ENCODE data around the gene KHDC1. TPM values are rescaled to one million over a fixed set of nuclear protein-coding genes. Genes with fewer than 3 reads are reported as not detected.
A peak's percentile ranks its signal among the peaks of the same experiment; 100 is the strongest.
"Not testable (repeated sequence)": the region's sequence is repeated elsewhere in the genome, so short reads cannot be mapped to it uniquely, and the experiment has no call there.

KHDC1 gene, protein sequence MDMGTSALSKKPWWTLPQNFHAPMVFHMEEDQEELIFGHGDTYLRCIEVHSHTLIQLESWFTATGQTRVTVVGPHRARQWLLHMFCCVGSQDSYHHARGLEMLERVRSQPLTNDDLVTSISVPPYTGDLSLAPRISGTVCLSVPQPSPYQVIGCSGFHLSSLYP
- total RNA-seq, result 12.6 and 12.9 TPM in 2 replicates
- long read RNA-seq, transcript KHDC1-202 (5 exons, 1,430 nt), result minor isoform, 10 of 29 reads
- long read RNA-seq, transcript KHDC1-205 (3 exons, 2,053 nt), result major isoform, 13 of 29 reads
- long read RNA-seq, partial matches to known transcripts, result 2 of 29 reads
- long read RNA-seq, other reads (novel, unspliced or antisense), result 4 of 29 reads

- H3K27ac Mint-ChIP-seq (ENCODE audit: unreplicated experiment), result peak within 1 kb of the TSS; percentile 29
- H3K4me1 Mint-ChIP-seq, result peaks cover 31% of the 10 kb centered on the region
- no peaks in the 10 kb centered on the region for H3K27me3 Mint-ChIP-seq (ENCODE audit: low read depth)
- H3K4me3 Mint-ChIP-seq, result peak within 1 kb of the TSS; percentile 80
- peaks cover 2% of the 10 kb centered on the region for H3K9me3 Mint-ChIP-seq
- TF ChIP-seq, protein P1, sequence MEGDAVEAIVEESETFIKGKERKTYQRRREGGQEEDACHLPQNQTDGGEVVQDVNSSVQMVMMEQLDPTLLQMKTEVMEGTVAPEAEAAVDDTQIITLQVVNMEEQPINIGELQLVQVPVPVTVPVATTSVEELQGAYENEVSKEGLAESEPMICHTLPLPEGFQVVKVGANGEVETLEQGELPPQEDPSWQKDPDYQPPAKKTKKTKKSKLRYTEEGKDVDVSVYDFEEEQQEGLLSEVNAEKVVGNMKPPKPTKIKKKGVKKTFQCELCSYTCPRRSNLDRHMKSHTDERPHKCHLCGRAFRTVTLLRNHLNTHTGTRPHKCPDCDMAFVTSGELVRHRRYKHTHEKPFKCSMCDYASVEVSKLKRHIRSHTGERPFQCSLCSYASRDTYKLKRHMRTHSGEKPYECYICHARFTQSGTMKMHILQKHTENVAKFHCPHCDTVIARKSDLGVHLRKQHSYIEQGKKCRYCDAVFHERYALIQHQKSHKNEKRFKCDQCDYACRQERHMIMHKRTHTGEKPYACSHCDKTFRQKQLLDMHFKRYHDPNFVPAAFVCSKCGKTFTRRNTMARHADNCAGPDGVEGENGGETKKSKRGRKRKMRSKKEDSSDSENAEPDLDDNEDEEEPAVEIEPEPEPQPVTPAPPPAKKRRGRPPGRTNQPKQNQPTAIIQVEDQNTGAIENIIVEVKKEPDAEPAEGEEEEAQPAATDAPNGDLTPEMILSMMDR (conservative IDR thresholded peaks at IDR 0.05), result no peak
- H3K36me3 Mint-ChIP-seq (ENCODE audit: low read depth), result peaks cover 17% of the 10 kb centered on the region
- peak; percentile 58 for DNase-seq (ENCODE audit: low read depth, low spot score)
Observed at GRCh38 chr6:73262671-73263569, at the start of gene KHDC1. TSS of gene KHDC1 (minus strand) at chr6:73263196. CDS start at chr6:73242517, 20,679 bp downstream.

DNA sequence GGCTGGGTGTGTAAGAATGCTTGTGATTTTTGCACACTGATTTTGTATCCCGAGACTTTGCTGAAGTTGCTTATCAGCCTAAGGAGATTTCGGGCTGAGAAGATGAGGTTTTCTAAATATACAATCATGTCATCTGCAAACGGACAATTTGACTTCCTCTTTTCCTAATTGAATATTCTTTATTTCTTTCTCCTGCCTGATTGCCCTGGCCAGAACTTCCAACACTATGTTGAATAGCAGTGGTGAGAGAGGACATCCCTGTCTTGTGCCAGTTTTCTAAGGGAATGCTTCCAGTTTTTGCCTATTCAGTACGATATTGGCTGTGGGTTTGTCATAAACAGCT is 47.5 kb upstream of the KHDC1 start:
- Mint-ChIP-seq H3K27ac (ENCODE audit: unreplicated experiment) (peak overlapping the region; percentile 96), H3K4me1 (peaks cover 41% of the 10 kb centered on the region), H3K36me3 (ENCODE audit: low read depth) (peaks cover 30% of the 10 kb centered on the region), H3K4me3 (peak overlapping the region; percentile 98)
- H3K9me3 Mint-ChIP-seq; DNase-seq (ENCODE audit: low read depth, low spot score); H3K27me3 Mint-ChIP-seq (ENCODE audit: low read depth): not testable (repeated sequence)

- Mint-ChIP-seq H3K9me3 (no peaks in the 10 kb centered on the region), H3K27me3 (ENCODE audit: low read depth) (no peaks in the 10 kb centered on the region), H3K27ac (ENCODE audit: unreplicated experiment) (peak overlapping the region; percentile 96), H3K36me3 (ENCODE audit: low read depth) (peaks cover 26% of the 10 kb centered on the region), H3K4me1 (peaks cover 41% of the 10 kb centered on the region), H3K4me3 (peak overlapping the region; percentile 98)
- TF ChIP-seq, protein P1 (conservative IDR thresholded peaks at IDR 0.05), result peak; percentile 52
- peak; percentile 41 for DNase-seq (ENCODE audit: low read depth, low spot score)
Observed at GRCh38 chr6:73309785-73310502, 46.9 kb upstream of the KHDC1 start.

DNA sequence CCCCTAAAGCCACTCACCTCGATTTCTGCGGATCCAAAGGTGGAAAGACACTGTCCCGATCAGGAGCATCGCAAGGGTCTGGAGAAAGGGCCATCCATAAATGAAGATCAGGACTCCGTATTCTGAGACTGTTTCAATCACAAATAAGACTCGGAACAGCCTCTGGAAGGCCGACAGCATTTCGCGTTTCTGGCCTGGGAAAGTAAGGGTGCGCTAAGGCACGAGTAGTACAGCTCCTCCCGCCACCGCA is 46.5 kb upstream of the KHDC1 start:
- H3K27ac Mint-ChIP-seq (ENCODE audit: unreplicated experiment), result peak overlapping the region; percentile 96
- H3K4me1 Mint-ChIP-seq, result peaks cover 41% of the 10 kb centered on the region
- H3K27me3 Mint-ChIP-seq (ENCODE audit: low read depth), result no peaks in the 10 kb centered on the region
- no peak for DNase-seq (ENCODE audit: low read depth, low spot score)
- no peaks in the 10 kb centered on the region for H3K9me3 Mint-ChIP-seq
- peak overlapping the region; percentile 98 for H3K4me3 Mint-ChIP-seq
- peaks cover 26% of the 10 kb centered on the region for H3K36me3 Mint-ChIP-seq (ENCODE audit: low read depth)
- TF ChIP-seq, protein P1 (conservative IDR thresholded peaks at IDR 0.05), result no peak

DNA sequence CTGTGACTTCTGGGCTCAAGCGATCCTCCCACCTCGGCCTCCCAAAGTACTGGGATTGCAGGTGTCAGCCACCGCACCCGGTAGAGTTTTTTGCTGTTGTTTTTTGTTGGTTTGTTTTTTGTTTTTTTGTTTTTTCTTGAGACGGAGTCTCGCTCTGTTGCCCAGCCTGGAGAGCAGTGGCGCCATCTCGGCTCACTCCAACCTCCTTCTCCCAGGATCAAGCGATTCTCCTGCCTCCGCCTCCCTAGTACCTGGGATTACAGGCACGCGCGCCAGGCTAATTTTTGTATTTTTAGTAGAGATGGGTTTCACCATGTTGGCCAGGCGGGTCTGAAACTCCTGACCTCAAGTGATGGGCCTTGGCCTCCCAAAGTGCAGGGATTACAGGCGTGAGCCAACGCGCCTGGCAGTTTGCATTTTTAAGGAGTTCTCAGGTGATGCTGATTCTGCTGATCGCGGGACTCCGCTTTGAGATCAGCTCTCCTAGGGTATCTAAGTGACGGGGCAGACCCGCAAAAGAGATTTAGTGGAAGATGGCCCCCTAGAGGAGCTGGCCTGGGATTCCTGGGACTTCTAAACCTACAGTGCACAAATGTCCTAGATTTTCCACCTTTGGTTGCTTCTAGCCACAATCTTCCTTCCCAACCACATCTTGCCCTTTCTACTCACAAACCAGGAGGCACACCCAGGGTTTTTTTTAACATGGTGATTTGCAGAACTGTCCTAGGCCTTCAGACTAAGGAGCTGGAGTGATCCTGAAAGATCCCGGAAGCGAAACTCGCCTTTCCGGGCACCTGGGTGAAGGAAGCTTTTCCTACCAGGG is 45.9 kb upstream of the KHDC1 start:
- H3K9me3 Mint-ChIP-seq, result no peaks in the 10 kb centered on the region
- no peaks in the 10 kb centered on the region for H3K27me3 Mint-ChIP-seq (ENCODE audit: low read depth)
- peak overlapping the region; percentile 98 for H3K4me3 Mint-ChIP-seq
- H3K27ac Mint-ChIP-seq (ENCODE audit: unreplicated experiment), result peak overlapping the region; percentile 96
- H3K36me3 Mint-ChIP-seq (ENCODE audit: low read depth), result peaks cover 26% of the 10 kb centered on the region
- DNase-seq (ENCODE audit: low read depth, low spot score), result no peak
- TF ChIP-seq, protein P1 (conservative IDR thresholded peaks at IDR 0.05), result no peak
- H3K4me1 Mint-ChIP-seq, result peaks cover 41% of the 10 kb centered on the region

GRCh38 chr6:73303773-73304172 is 40.8 kb upstream of the KHDC1 start:
- not testable (repeated sequence) for H3K9me3 Mint-ChIP-seq; H3K4me3 Mint-ChIP-seq; H3K27me3 Mint-ChIP-seq (ENCODE audit: low read depth); H3K27ac Mint-ChIP-seq (ENCODE audit: unreplicated experiment); DNase-seq (ENCODE audit: low read depth, low spot score)
- Mint-ChIP-seq H3K4me1 (peaks cover 22% of the 10 kb centered on the region), H3K36me3 (ENCODE audit: low read depth) (peaks cover 22% of the 10 kb centered on the region)
